ENCODE measurements around the gene CYRIA. TPM values are rescaled to one million over a fixed set of nuclear protein-coding genes. Genes with fewer than 3 reads are reported as not detected.

The CYRIA gene
- 5.3 TPM for polyA plus RNA-seq
- long read RNA-seq, donor 1 = 0 reads
- long read RNA-seq, donor 2, full-length matches to known transcripts = 2 of 2 reads
- long read RNA-seq, donor 2, partial matches to known transcripts = 0 of 2 reads
- long read RNA-seq, donor 2, other reads (novel, unspliced or antisense) = 0 of 2 reads
- long read RNA-seq, donor 3 = 0 reads
- long read RNA-seq, donor 4 = 0 reads
- long read RNA-seq, donor 5, full-length matches to known transcripts = 2 of 2 reads
- long read RNA-seq, donor 5, partial matches to known transcripts = 0 of 2 reads
- long read RNA-seq, donor 5, other reads (novel, unspliced or antisense) = 0 of 2 reads
- long read RNA-seq, donor 6 = 0 reads
- long read RNA-seq, donor 7 = 0 reads
- long read RNA-seq, donor 8, full-length matches to known transcripts = 1 of 1 reads
- long read RNA-seq, donor 8, partial matches to known transcripts = 0 of 1 reads
- long read RNA-seq, donor 8, other reads (novel, unspliced or antisense) = 0 of 1 reads
- long read RNA-seq, donor 9 = 0 reads
- long read RNA-seq, donor 10, full-length matches to known transcripts = 1 of 1 reads
- long read RNA-seq, donor 10, partial matches to known transcripts = 0 of 1 reads
- long read RNA-seq, donor 10, other reads (novel, unspliced or antisense) = 0 of 1 reads
- long read RNA-seq, donor 11 = 0 reads

DNA sequence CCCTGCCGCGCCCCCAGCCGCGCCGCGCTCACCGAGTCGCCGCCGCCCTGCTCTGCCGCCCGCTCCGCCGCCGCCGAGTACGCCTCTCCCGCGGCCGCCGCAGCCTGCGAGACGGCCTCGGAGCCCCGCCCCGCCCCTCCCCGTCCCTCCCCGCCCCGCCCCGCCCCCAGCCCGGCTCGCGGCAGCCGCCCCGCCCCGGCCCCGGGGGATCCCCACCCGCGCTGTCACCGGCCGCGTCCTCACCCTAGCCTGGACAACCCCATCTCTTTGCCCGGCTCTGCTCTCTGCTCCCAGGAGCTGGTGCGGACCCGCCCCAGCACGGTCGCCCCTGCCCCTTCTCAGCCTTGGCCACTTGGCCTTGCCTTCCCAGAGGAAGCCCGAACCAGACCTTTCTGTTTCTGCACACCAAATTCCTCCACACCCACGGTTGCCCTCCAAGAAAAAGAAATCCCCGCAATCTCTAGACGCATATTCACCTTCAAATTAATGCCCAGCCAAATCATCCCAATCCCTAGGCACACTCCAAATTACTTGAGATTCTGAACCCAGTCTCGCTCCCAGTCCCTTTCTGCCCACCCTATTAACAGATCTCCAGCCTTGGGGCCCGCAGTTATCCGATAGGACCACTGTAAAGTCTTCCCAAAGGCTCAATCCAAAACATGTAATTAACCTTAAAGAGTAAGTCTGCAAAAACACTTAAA, at the start of gene CYRIA:
Gene CYRIA, minus strand, starts transcription at position 87 of the 701 bp plus-strand sequence. CDS start 77,715 bp downstream, outside the sequence.
- H3K27ac ChIP-seq (ENCODE audit: low read length) = peak within 1 kb of the TSS; percentile 5
- peaks cover 14% of the 10 kb centered on the region for H3K4me1 ChIP-seq (ENCODE audit: control insufficient read depth, insufficient read depth, low read length)
- no peaks in the 10 kb centered on the region for H3K36me3 ChIP-seq (ENCODE audit: control insufficient read depth, insufficient read depth, low read length)
- H3K9me3 ChIP-seq (ENCODE audit: control insufficient read depth, low read depth, low read length) = no peaks in the 10 kb centered on the region
- peak in 1 of 2 donors; percentile 41 for DNase-seq
- H3K4me3 ChIP-seq (ENCODE audit: low read length) = peak within 1 kb of the TSS; percentile 52
- H3K27me3 ChIP-seq (ENCODE audit: control insufficient read depth, insufficient read depth, low read length) = peaks cover 51% of the 10 kb centered on the region
- WGBS (ENCODE audit: insufficient coverage, low lambda C conversion rate) = no CpG with 5 or more reads among the region's 54 CpGs

DNA sequence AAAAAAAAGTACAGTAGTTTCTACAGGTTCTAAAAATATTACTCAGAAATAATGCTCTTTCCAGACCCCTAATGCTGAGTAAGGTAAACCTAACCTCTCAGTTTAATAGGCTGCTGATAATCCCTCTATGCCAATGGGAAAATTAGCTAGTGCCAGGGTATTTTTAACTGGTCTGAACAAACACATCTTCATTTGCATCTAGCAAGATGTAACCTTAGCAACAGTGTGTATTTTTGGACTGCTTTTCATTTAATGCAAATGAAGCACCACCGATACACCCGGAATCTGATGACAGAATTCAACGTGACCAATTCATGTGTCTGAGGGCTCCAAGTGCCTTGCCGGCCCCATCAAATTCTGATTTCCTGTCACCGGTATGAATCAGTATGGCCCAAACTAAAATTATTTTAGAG, 47.4 kb upstream of the CYRIA start:
- Histone ChIP-seq H3K4me1 (ENCODE audit: control insufficient read depth, insufficient read depth, low read length) (no peaks in the 10 kb centered on the region), H3K9me3 (ENCODE audit: control insufficient read depth, low read depth, low read length) (no peaks in the 10 kb centered on the region), H3K27me3 (ENCODE audit: control insufficient read depth, insufficient read depth, low read length) (no peaks in the 10 kb centered on the region), H3K36me3 (ENCODE audit: control insufficient read depth, insufficient read depth, low read length) (no peaks in the 10 kb centered on the region), H3K27ac (ENCODE audit: low read length) (no peak overlapping the region), H3K4me3 (ENCODE audit: low read length) (no peak overlapping the region)
- WGBS (ENCODE audit: insufficient coverage, low lambda C conversion rate) = 100% methylated on average over 2 of the region's 5 CpGs
- DNase-seq = no peak

DNA sequence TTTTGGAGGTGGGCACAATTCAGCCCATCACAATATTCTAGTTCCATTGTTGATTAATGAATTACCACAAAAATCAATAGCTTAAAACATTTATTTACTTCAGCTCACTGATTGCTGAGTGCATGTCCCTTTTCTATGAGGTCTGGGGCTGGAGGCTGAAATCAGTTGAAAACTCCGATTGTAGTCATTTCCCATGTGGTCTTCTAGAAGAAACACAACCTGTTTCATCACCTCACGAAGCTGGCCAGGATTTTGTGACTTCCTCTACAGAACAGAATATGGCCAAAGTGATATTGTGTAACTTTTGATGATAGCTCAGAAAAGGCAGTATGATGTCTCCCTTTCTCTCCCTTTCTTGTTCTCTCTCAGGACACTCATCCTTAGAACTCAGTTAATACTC, 44.1 kb upstream of the CYRIA start:
- DNase-seq = no peak
- H3K36me3 ChIP-seq (ENCODE audit: control insufficient read depth, insufficient read depth, low read length) = no peaks in the 10 kb centered on the region
- H3K4me1 ChIP-seq (ENCODE audit: control insufficient read depth, insufficient read depth, low read length) = no peaks in the 10 kb centered on the region
- H3K27ac ChIP-seq (ENCODE audit: low read length) = no peak overlapping the region
- peaks cover 3% of the 10 kb centered on the region for H3K27me3 ChIP-seq (ENCODE audit: control insufficient read depth, insufficient read depth, low read length)
- no CpG with 5 or more reads among the region's 2 CpGs for WGBS (ENCODE audit: insufficient coverage, low lambda C conversion rate)
- H3K4me3 ChIP-seq (ENCODE audit: low read length) = no peak overlapping the region
- no peaks in the 10 kb centered on the region for H3K9me3 ChIP-seq (ENCODE audit: control insufficient read depth, low read depth, low read length)

DNA sequence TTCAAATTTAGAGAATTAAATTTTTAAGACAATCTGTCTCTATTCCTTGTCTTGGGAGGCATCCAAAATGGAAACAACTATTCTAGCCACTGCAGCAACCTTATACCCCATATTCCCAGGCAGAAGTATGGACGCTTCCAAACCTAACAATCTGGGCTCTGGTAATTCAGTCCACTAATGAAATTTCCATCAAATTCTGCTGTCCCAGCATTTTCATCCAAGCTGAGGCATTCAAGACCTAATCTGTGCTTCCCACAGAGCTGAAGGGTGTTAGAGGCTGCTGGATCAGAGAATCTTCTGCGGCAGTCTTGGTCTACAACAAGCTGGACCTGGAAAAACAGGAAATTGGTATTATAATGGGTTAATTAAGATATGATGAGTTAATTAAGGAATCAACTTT, 42.5 kb upstream of the CYRIA start:
- H3K9me3 ChIP-seq (ENCODE audit: control insufficient read depth, low read depth, low read length) = no peaks in the 10 kb centered on the region
- H3K4me3 ChIP-seq (ENCODE audit: low read length) = no peak overlapping the region
- H3K27ac ChIP-seq (ENCODE audit: low read length) = no peak overlapping the region
- H3K36me3 ChIP-seq (ENCODE audit: control insufficient read depth, insufficient read depth, low read length) = no peaks in the 10 kb centered on the region
- DNase-seq = no peak
- WGBS (ENCODE audit: insufficient coverage, low lambda C conversion rate) = 100% methylated on average over 1 of the region's 2 CpGs
- H3K4me1 ChIP-seq (ENCODE audit: control insufficient read depth, insufficient read depth, low read length) = no peaks in the 10 kb centered on the region
- H3K27me3 ChIP-seq (ENCODE audit: control insufficient read depth, insufficient read depth, low read length) = peaks cover 3% of the 10 kb centered on the region

DNA sequence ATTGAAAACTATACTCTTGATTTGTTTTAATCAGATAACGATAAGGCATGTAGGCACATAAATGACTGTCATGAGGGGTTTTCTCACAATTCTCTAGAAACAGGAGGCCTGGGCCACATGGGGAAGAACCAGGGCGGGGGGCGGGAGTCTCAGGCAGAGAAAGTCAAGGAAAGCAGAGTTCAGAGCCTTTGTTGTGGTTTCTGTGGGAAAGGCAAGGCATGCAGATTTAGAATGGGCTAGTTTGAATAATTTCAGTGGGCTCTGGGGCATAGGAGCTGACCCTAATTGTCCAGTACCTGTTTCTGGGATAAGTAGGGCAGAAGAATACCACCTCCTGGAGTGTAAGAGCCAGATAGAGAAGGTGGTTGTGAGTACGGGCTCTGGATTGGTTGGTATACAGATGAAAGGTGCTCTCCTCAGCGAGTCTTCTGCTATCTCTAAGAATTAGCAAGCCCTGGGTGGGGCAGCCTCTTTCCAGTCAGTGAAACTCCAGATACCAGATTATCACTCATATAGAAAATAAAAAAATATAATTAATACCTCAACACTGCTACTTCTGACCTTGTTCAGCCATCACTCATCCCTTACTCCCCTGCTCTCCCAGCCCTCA, 41.5 kb upstream of the CYRIA start:
- Histone ChIP-seq H3K4me1 (ENCODE audit: control insufficient read depth, insufficient read depth, low read length) (no peaks in the 10 kb centered on the region), H3K36me3 (ENCODE audit: control insufficient read depth, insufficient read depth, low read length) (no peaks in the 10 kb centered on the region), H3K9me3 (ENCODE audit: control insufficient read depth, low read depth, low read length) (no peaks in the 10 kb centered on the region), H3K4me3 (ENCODE audit: low read length) (no peak overlapping the region), H3K27me3 (ENCODE audit: control insufficient read depth, insufficient read depth, low read length) (peaks cover 3% of the 10 kb centered on the region), H3K27ac (ENCODE audit: low read length) (no peak overlapping the region)
- no peak for DNase-seq
- whole genome bisulfite sequencing (ENCODE audit: insufficient coverage, low lambda C conversion rate) = 67% methylated on average over 1 of the region's 5 CpGs

DNA sequence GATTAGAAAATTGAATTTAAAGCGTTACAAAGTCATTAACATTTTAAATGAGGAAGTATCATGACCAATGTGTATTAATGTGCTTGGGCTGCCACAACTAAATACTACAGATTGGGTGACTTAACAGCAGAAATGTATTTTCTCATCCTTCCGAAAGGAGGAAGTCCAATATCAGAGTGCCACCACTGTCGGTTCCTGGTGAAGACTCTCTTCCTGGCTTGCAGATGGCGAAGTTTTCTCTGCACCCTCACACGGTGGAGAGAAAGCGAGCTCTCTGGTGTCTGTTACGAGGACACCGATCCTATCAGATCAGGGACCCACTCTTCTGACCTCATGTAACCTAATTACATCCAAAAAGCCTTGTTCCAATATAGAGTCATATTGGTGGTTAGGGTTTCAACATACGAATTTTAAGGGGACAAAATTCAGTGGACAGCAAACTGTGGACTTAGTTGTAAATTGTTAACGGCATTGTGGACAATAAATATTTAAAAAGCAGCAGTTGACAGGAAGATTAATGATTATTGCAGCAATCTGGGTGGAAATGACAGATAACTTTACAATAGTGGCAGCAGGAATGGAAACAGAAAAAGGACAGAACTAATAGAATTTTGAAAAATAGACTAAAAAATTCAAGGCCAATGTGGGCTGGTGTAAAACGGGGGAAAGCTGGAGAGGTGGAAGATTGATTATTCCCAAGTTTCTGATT, 35.1 kb upstream of the CYRIA start:
- 61% methylated on average over 2 of the region's 11 CpGs for WGBS (ENCODE audit: insufficient coverage, low lambda C conversion rate)
- no peaks in the 10 kb centered on the region for H3K9me3 ChIP-seq (ENCODE audit: control insufficient read depth, low read depth, low read length)
- no peaks in the 10 kb centered on the region for H3K27me3 ChIP-seq (ENCODE audit: control insufficient read depth, insufficient read depth, low read length)
- H3K27ac ChIP-seq (ENCODE audit: low read length) = no peak overlapping the region
- H3K36me3 ChIP-seq (ENCODE audit: control insufficient read depth, insufficient read depth, low read length) = no peaks in the 10 kb centered on the region
- no peak for DNase-seq
- H3K4me1 ChIP-seq (ENCODE audit: control insufficient read depth, insufficient read depth, low read length) = no peaks in the 10 kb centered on the region
- no peak overlapping the region for H3K4me3 ChIP-seq (ENCODE audit: low read length)

DNA sequence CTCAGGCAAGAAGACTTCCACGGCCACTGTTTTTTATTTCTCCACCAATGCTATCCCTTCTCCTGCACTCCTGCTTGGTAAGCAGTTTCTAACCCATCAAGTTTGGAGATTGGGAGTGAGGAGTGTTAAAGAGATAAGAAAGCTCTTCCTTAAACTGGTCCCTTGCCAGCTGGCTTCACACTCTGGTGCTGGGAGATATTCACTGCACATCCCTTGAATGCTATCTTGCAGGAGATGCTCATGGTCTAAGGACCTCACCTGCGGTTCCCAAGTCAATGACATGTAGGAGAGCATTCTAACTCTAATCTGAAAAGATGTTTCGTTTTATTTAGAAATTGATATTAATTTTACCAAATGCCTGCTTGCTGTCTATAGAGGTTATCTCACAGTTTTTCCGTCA, 28.2 kb upstream of the CYRIA start:
- DNase-seq = no peak
- Histone ChIP-seq H3K4me3 (ENCODE audit: low read length) (no peak overlapping the region), H3K27me3 (ENCODE audit: control insufficient read depth, insufficient read depth, low read length) (peaks cover 2% of the 10 kb centered on the region), H3K9me3 (ENCODE audit: control insufficient read depth, low read depth, low read length) (no peaks in the 10 kb centered on the region), H3K4me1 (ENCODE audit: control insufficient read depth, insufficient read depth, low read length) (no peaks in the 10 kb centered on the region), H3K36me3 (ENCODE audit: control insufficient read depth, insufficient read depth, low read length) (no peaks in the 10 kb centered on the region), H3K27ac (ENCODE audit: low read length) (no peak overlapping the region)
- no CpG with 5 or more reads among the region's 4 CpGs for WGBS (ENCODE audit: insufficient coverage, low lambda C conversion rate)

DNA sequence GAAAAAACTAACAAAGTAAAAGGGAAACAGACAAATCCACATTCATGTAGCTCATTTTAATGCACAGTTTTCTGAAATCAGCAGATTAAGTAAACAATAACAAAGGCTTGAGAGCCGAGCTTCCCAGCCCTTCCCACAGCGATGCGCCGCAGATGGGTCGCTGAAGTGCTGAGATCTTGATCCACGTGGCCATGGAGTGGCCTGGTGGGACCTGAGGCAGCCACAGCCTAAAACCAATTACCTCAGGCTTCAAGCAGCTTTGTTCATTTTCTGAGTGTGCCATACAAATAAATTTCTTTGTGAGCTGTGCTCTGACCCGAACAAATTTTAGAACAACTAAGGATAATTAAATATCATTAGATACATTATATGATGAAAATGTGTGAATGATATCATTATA, 25.6 kb upstream of the CYRIA start:
- no peak for DNase-seq
- H3K4me1 ChIP-seq (ENCODE audit: control insufficient read depth, insufficient read depth, low read length) = no peaks in the 10 kb centered on the region
- H3K36me3 ChIP-seq (ENCODE audit: control insufficient read depth, insufficient read depth, low read length) = no peaks in the 10 kb centered on the region
- H3K27ac ChIP-seq (ENCODE audit: low read length) = no peak overlapping the region
- peaks cover 2% of the 10 kb centered on the region for H3K27me3 ChIP-seq (ENCODE audit: control insufficient read depth, insufficient read depth, low read length)
- 80% methylated on average over 3 of the region's 7 CpGs for WGBS (ENCODE audit: insufficient coverage, low lambda C conversion rate)
- no peak overlapping the region for H3K4me3 ChIP-seq (ENCODE audit: low read length)
- no peaks in the 10 kb centered on the region for H3K9me3 ChIP-seq (ENCODE audit: control insufficient read depth, low read depth, low read length)

DNA sequence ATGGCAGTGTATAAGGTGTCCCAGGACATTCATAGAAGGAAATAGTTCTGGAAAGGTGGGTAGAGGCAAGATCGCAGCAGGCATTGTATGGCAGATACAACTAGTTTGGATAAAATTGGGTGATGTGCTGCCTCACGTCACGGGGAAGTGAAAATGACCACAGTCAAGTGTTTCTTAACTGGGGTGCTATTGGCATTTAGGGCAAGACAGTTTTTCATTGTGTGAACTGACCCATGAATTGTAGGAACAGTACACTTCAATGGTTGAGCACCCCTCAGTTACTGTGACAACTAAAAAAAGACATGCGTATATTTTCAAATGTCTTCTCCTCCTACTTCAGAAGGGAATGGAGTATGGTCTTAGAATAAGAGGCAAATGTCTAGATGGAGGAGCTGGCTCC, 22.3 kb upstream of the CYRIA start:
- H3K27ac ChIP-seq (ENCODE audit: low read length) = no peak overlapping the region
- H3K4me3 ChIP-seq (ENCODE audit: low read length) = no peak overlapping the region
- H3K4me1 ChIP-seq (ENCODE audit: control insufficient read depth, insufficient read depth, low read length) = no peaks in the 10 kb centered on the region
- no peaks in the 10 kb centered on the region for H3K9me3 ChIP-seq (ENCODE audit: control insufficient read depth, low read depth, low read length)
- H3K36me3 ChIP-seq (ENCODE audit: control insufficient read depth, insufficient read depth, low read length) = no peaks in the 10 kb centered on the region
- WGBS (ENCODE audit: insufficient coverage, low lambda C conversion rate) = 100% methylated on average over 1 of the region's 4 CpGs
- H3K27me3 ChIP-seq (ENCODE audit: control insufficient read depth, insufficient read depth, low read length) = peaks cover 4% of the 10 kb centered on the region
- no peak for DNase-seq

DNA sequence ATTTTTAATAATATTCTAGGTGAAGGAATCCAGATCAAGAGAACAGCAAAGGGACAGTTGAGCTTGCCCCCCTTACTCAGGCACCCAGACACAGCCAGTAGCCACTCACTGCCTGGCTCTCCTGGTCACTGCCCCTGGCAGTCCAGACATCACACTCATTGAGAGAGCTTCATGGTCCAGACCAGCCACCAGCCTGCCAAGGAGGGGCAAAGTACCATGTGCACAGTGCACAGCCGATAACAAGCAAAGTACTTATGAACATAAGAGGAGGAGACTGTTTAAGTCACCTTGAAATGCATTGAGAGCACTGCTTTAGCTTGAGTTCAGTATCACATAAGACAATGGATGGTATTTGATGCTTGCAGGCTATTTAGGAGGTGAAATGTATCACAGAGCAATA, 21.6 kb upstream of the CYRIA start:
- WGBS (ENCODE audit: insufficient coverage, low lambda C conversion rate) = no CpG with 5 or more reads among the region's 1 CpG
- DNase-seq = no peak
- Histone ChIP-seq H3K4me1 (ENCODE audit: control insufficient read depth, insufficient read depth, low read length) (no peaks in the 10 kb centered on the region), H3K27ac (ENCODE audit: low read length) (no peak overlapping the region), H3K36me3 (ENCODE audit: control insufficient read depth, insufficient read depth, low read length) (no peaks in the 10 kb centered on the region), H3K9me3 (ENCODE audit: control insufficient read depth, low read depth, low read length) (no peaks in the 10 kb centered on the region), H3K4me3 (ENCODE audit: low read length) (no peak overlapping the region), H3K27me3 (ENCODE audit: control insufficient read depth, insufficient read depth, low read length) (peaks cover 4% of the 10 kb centered on the region)
